Activated naive CD4-positive, alpha-beta T cell treated with Interleukin-2 at 50 U/mL for 16 hours (primary cell): ENCODE data around the gene KIF5A.
"Not testable (repeated sequence)": the region's sequence is repeated elsewhere in the genome, so short reads cannot be mapped to it uniquely, and the experiment has no call there.

ENCODE experiments used
- DNase-seq: peaks from one replicate; pipeline ENCODE4 v3.0.0-alpha.2; 2020

Gene KIF5A

GRCh38 chr12:57585156-57585555, 35.3 kb downstream of the KIF5A start:
- DNase-seq, result no peak

DNA sequence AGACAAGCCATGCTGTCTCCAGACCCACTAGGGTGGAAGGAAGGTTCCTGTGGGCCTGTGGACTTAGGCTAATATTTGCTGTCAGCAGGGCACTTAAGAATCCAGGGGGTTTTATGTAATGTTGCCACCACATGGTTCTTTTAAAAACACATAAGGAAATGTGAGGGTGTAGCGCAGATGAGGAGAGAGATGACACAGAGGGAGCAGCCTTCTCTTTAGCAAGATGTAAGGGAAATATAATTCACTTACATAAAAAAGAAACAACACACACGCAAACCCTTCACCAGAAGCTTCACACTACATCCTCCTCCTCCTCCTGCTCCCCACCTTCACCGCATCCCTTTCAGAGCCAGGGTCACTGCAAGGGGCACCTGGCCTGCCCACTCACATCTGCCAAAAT, 36.3 kb downstream of the KIF5A start:
- no peak for DNase-seq

GRCh38 chr12:57586832-57587429, 37.1 kb downstream of the KIF5A start:
- DNase-seq, result no peak

DNA sequence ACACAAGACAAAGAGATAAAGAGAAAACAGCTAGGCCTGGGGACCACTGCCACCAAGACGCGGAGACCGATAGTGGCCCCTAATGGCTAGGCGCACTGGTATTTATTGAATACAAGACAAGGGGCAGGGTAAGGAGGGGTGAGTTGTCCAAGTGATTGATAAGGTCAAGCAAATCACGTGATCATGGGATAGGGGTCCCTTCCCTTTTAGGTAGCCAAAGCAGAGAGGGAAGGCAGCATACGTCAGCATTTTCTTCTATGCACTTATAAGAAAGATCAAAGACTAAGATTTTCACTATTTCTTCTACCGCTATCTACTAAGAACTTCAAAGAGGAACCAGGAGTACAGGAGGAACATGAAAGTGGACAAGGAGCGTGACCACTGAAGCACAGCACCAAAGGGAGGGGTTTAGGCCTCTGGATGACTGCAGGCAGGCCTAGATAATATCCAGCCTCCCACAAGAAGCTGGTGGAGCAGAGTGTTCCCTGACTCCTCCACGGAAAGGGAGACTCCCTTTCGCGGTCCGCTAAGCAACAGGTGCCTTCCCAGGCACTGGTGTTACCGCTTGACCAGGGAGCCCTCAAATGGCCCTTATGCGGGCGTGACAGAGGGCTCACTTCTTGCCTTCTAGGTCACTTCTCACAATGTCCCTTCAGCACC, 39.2 kb downstream of the KIF5A start:
- not testable (repeated sequence) for DNase-seq

GRCh38 chr12:57590479-57590863, 40.6 kb downstream of the KIF5A start:
- DNase-seq, result no peak

- peak; percentile 81 for DNase-seq
Measured at GRCh38 chr12:57590864-57591781, 41.3 kb downstream of the KIF5A start, which contains the start of gene PIP4K2C. TSS of gene PIP4K2C (plus strand) at chr12:57591192. CDS start at chr12:57591290, 98 bp downstream.

GRCh38 chr12:57591782-57592325, 42.0 kb downstream of the KIF5A start:
- no peak for DNase-seq

DNA sequence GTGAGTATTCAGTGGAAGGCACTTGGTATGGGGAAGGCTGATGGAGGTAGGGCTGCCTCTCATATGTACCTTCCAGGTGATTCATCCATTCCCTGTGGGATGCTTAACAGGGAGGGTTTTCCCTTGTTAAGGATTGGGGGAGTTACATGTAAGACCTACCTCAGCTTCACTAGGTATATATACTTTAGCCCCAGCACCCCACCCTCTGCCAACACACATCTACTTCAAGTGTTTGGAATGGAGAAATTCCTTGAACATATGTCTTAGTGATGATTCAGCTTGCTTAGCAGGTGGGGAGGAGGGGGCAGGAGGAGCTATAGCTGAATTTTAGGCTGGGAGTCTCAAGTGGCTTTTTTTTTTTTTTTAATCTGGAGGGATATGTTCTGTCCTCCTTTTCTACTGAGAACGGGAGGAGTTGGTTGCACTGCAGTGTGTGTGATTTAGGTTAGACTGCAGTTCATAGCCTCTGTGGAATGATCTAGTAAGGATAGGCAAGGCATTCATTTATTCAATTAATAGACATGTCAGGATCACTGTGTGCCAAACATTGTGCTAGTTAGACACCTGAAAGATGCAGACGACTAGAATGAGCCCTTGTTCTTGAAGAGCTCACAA, 42.8 kb downstream of the KIF5A start:
- DNase-seq, result no peak

DNA sequence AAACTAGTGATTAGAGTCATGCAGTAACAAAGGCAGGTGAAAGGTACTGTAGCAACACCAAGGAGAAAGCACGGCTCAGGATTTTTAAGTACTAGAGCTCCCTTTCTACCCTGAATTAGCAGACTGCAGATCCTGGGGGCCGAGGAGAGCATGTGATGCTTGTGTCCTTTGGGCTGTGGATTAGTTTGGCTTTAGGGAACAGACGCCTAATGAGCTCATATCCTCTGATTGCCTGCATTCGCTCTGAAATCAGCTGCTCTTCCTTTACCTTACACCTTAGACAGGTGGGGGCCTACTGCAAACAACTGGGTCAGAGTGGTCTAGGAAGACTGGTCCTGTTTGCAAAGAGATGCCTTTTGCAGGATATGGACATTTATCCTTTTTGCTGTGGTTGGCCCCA, 43.3 kb downstream of the KIF5A start:
- no peak for DNase-seq

GRCh38 chr12:57600395-57600794, 50.6 kb downstream of the KIF5A start:
- DNase-seq, result no peak

GRCh38 chr12:57602544-57602943, 52.7 kb downstream of the KIF5A start:
- no peak for DNase-seq

DNA sequence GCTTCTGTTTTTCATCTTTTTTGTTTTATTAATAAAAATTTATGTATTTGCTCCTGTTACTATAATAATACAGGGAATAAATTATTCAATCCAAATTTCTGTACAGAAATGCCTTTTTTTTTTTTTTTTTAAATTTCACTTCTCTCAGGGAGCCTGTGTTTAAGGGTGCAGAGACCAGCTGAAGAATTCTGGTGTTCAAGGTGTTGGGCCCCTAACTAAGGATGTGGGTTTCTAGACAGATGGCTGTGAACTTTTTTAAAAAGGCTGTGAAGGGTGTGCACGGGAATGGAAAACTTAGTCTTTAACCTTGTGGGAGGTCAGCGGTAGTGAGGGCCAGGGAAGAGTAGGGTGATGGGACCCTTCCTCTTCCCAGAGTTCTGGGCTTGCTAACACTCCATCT, 53.5 kb downstream of the KIF5A start:
- DNase-seq, result no peak

GRCh38 chr12:57603815-57604453, 54.1 kb downstream of the KIF5A start:
- no peak for DNase-seq

DNA sequence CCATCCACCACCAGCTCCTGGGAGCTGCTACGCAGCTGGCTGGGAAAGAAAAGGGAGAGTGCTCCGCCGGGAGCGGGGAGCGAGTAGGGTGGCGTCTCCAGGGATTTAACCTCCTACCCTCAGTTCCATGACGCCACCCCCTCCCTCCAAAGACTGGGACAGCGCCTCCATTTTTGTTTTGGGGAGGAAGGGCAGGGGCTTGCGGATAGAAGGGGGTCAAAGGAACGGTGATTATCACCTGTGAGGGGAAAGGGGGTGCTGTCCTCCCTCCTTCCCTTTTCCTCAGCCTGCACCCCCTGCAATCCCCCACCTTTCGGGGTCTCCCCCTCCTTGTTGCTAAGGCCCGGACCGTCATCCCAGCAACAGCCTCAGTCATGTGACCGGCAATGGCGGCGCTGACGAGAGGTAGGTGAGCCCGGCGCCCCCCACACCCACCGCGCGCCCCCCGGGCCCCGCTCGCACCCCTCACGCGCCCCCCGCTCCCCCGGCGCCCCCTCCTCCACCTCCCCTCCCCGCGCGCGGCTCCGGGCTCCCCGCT, 54.7 kb downstream of the KIF5A start, which contains the start of gene DTX3:
DTX3 (plus strand) TSS at position 371 of the 538 bp plus-strand sequence. CDS start 1,694 bp downstream, outside the sequence.
- DNase-seq, result peak; percentile 44

GRCh38 chr12:57604992-57605810, 55.4 kb downstream of the KIF5A start:
- DNase-seq, result no peak

DNA sequence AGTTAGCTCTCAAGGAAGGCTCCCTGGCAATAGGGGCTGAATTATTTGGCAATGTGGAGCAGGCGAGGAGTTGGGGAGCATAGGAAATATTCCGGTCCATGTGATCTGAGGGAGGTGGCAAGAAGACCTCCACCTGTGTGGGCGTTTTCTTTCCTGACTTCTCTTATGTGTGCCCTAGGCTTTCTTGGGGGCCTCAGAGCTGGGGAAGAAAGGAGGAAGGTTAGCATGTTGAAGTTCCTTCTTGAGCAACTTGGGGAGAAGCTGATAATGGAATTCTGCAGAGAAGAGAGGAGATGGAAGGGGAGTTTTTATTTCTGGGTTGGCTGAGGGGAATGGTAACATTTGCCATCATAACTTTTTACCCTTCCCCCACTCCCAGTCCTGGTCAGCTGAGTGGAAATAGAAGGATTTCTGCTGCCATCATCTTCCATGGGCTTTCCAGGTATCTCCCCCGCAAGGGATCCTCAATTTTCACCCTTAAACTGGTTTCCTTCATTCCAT, 56.0 kb downstream of the KIF5A start:
- DNase-seq, result no peak

- no peak for DNase-seq
Measured at GRCh38 chr12:57606399-57606798, 56.6 kb downstream of the KIF5A start.

GRCh38 chr12:57606821-57607220, 57.0 kb downstream of the KIF5A start:
- DNase-seq, result no peak

- DNase-seq, result no peak
Measured at GRCh38 chr12:57607958-57608663, 58.3 kb downstream of the KIF5A start.

DNA sequence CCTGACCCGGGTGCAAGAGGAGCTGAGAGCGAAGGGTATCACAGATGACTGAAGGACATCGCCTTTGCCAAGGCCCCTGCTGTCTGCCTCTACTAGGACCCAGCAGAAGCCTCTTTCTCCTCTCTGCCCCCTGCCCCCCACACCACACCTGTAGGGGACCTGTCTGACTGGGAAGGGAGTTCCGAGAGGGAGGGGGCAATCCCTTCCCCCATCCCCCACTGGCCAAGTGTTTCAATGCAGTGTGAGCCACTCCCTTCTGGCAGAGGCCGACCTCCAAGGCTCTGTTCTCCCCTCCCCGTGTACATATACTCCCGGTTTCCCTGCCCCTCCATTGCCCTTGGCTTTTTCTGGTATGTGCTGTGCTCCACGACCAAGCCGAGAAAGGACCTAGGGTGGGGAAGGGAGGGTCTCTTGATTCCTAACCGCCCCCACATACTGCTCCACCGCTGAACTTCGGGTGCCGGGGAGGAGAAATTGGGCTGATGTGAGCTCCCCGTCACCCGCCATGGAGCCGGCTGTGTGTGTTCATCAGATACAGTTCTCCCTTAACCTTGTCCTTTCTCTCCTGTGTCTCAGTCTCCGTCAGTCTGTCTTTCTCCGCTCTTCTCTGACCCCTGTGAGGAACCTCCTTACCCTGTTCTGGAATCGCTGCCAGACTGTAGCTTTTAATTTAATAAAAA, 59.4 kb downstream of the KIF5A start:
- DNase-seq, result no peak
